Measurements from ENCODE around the gene TXN2.

TXN2 gene

DNA sequence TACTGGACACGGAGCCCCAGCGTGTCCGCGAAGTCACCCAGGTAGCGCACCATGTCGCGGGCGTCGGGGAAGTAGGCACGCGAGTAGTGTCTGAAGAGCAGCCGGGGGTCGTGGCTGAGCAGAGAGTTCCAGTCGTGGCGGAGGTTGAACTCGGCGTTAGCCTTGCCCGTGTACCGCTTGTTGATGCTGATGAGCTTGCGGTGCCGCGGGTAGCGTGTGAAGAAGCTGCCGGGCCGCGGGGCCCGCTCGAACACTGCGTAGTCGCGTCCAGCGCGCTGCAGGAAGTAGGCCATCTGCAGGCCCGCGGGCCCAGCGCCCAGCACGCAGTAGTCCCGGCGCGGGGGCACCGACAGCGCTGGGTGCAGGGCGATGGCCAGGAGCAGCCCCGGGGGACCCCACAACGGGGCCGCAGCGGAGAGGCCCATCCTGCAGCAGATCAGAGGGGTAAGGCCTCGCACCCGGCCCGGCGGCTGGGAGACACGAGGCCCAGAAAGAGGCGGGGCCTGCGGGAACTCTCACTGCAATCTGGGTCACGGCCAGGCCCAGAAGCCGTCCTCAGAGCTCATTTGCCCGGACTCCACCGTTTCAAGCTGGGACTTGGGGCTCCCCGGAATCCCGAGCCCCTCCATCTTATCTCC lies 24.7 kb upstream of the TXN2 start:
- TF ChIP-seq, protein P1, sequence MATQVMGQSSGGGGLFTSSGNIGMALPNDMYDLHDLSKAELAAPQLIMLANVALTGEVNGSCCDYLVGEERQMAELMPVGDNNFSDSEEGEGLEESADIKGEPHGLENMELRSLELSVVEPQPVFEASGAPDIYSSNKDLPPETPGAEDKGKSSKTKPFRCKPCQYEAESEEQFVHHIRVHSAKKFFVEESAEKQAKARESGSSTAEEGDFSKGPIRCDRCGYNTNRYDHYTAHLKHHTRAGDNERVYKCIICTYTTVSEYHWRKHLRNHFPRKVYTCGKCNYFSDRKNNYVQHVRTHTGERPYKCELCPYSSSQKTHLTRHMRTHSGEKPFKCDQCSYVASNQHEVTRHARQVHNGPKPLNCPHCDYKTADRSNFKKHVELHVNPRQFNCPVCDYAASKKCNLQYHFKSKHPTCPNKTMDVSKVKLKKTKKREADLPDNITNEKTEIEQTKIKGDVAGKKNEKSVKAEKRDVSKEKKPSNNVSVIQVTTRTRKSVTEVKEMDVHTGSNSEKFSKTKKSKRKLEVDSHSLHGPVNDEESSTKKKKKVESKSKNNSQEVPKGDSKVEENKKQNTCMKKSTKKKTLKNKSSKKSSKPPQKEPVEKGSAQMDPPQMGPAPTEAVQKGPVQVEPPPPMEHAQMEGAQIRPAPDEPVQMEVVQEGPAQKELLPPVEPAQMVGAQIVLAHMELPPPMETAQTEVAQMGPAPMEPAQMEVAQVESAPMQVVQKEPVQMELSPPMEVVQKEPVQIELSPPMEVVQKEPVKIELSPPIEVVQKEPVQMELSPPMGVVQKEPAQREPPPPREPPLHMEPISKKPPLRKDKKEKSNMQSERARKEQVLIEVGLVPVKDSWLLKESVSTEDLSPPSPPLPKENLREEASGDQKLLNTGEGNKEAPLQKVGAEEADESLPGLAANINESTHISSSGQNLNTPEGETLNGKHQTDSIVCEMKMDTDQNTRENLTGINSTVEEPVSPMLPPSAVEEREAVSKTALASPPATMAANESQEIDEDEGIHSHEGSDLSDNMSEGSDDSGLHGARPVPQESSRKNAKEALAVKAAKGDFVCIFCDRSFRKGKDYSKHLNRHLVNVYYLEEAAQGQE (IDR thresholded peaks at IDR 0.05; ENCODE audit: insufficient read depth in 1 of 2, low read depth in 2 of 2, low read length in 2 of 2) = no peak
- no peak for TF ChIP-seq POLR2AphosphoS5 (IDR thresholded peaks at IDR 0.05; ENCODE audit: low read depth, low read length)
- no peak for TF ChIP-seq FOXP2 (optimal IDR thresholded peaks at IDR 0.05; ENCODE audit: borderline replicate concordance, extremely low read depth, extremely low read length, insufficient read depth)
- no peak for TF ChIP-seq TAF1 (IDR thresholded peaks at IDR 0.05; ENCODE audit: borderline replicate concordance, insufficient read depth, low read length)
- TF ChIP-seq SIN3A (IDR thresholded peaks at IDR 0.05; ENCODE audit: borderline replicate concordance, insufficient read depth, low read length) = no peak

DNA sequence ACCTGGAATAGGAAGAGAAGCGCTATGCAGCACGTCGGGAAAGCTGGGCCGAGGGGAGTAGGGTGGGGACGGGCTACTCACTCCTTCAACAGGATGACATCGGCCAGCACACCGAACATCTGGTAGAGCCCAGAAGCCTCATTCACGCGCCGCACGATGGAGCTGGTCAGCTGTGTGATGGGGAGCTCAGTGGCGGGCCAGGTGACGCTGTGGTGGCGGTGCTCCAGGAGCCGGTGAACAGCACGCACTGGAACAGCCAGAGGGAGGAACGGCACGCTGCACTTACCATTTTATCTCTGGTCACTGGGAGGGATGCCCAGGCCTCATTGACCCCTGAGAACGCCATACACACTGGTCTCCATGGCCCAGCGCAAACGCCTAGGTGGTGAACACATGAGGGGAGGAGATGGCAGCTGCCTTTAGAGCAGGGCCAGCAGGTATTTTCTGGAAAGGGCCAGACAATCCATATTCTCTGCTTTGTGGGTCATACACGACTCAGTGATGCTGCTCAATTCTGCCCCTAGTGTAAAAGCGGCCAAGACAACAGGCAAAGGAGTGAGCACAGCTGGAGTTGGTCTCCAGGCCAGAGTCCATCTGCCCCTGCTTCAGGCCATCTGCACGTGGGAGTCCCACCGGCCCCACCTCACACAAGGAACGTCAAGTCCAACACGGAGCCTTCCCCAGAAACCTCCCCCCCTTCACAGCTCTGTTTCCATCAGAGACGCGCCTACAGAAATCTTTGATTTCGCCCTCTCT lies 16.6 kb upstream of the TXN2 start:
- TF ChIP-seq TAF1 (IDR thresholded peaks at IDR 0.05; ENCODE audit: borderline replicate concordance, insufficient read depth, low read length) (no peak), POLR2AphosphoS5 (IDR thresholded peaks at IDR 0.05; ENCODE audit: low read depth, low read length) (no peak), SIN3A (IDR thresholded peaks at IDR 0.05; ENCODE audit: borderline replicate concordance, insufficient read depth, low read length) (no peak), FOXP2 (optimal IDR thresholded peaks at IDR 0.05; ENCODE audit: borderline replicate concordance, extremely low read depth, extremely low read length, insufficient read depth) (no peak)
- TF ChIP-seq, protein P1 (IDR thresholded peaks at IDR 0.05; ENCODE audit: insufficient read depth in 1 of 2, low read depth in 2 of 2, low read length in 2 of 2) = no peak

DNA sequence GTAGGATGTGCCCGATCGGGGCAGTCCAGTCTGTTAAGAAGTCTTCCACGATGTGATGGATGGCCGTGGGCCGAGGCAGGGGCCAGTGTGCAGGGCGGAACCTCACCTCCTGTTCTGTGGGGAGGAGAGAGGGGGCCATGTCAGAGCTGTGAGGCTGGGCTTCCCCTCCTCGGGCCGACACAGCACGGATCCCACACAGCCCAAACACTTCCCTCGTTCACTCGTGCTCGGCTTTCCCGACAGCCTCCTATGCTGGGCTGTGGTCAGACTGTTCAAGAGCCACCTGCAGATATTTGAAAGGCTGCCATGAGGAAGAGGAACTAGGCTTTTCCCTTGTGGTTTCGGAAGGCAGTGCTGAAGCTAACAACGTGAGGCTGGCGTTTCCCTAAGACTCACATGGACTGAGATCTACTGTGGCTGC lies 12.3 kb upstream of the TXN2 start:
- no peak for TF ChIP-seq SIN3A (IDR thresholded peaks at IDR 0.05; ENCODE audit: borderline replicate concordance, insufficient read depth, low read length)
- TF ChIP-seq TAF1 (IDR thresholded peaks at IDR 0.05; ENCODE audit: borderline replicate concordance, insufficient read depth, low read length) = no peak
- no peak for TF ChIP-seq POLR2AphosphoS5 (IDR thresholded peaks at IDR 0.05; ENCODE audit: low read depth, low read length)
- no peak for TF ChIP-seq FOXP2 (optimal IDR thresholded peaks at IDR 0.05; ENCODE audit: borderline replicate concordance, extremely low read depth, extremely low read length, insufficient read depth)
- TF ChIP-seq, protein P1 (IDR thresholded peaks at IDR 0.05; ENCODE audit: insufficient read depth in 1 of 2, low read depth in 2 of 2, low read length in 2 of 2) = no peak

DNA sequence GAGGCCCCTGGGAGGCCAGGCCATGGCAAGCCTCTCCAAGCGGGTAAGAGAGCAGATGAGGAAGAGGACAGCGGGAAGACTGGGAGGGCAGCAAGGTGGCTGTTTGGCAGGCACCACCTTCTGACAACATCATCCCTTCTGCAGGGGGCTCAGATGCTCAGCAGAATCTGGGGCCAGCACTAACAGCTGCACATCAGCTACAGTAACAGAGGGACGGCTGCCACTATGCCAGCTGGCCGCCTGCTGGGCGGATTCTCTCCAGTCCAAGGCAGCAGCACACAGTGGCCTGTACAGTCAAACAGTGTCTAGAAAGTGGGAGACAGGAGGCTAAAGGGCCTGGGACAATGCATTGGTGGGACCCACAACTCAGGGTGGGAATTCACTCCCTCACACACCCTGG lies 10.7 kb upstream of the TXN2 start:
- TF ChIP-seq FOXP2 (optimal IDR thresholded peaks at IDR 0.05; ENCODE audit: borderline replicate concordance, extremely low read depth, extremely low read length, insufficient read depth) = no peak
- TF ChIP-seq TAF1 (IDR thresholded peaks at IDR 0.05; ENCODE audit: borderline replicate concordance, insufficient read depth, low read length) = no peak
- TF ChIP-seq, protein P1 (IDR thresholded peaks at IDR 0.05; ENCODE audit: insufficient read depth in 1 of 2, low read depth in 2 of 2, low read length in 2 of 2) = no peak
- TF ChIP-seq SIN3A (IDR thresholded peaks at IDR 0.05; ENCODE audit: borderline replicate concordance, insufficient read depth, low read length) = no peak
- no peak for TF ChIP-seq POLR2AphosphoS5 (IDR thresholded peaks at IDR 0.05; ENCODE audit: low read depth, low read length)
